NCI-H226 (cell line): Measurements from ENCODE around the gene TOB1.
"Not testable (repeated sequence)": the region's sequence is repeated elsewhere in the genome, so short reads cannot be mapped to it uniquely, and the experiment has no call there.

Experiments used
- DNase-seq: peaks from one replicate; pipeline ENCODE4 v3.0.0-alpha.2; 2015

The TOB1 gene

DNA sequence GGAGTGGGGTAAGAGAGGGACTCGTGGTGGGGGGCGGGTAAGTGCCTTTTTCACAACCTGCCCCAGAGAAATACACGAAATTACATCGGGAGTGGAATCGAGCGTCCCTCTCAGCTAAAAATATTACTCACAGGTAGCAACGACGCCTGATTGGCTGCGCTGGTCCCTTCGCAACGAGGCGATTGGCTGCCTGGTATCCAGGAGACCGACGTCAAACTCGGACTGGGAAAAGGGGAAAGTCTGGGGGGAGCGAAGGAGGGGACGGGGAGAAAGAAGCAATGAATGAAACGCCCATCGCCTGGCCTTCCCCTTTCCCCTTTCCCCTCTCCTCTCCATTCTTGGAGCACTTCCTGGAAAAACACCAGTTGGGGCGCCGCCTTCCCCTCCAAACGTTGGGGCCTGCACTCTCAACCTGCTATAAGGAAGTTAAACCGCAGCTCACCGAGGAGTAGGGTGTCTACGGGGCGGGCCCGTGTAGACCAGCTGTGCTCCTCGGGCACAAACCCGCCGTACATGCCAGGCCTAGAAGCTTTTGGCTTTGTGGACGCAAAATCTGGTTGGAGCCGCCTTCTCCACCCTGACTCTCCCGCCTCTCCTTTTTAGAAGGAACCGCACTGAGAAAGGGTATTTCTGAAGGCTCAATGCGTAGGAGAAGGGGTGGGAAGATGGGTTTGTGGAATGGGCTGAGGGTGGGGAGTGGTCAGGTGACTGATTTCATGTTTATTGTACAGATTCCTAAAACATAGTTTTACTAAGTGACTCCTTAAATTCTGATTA is 1.4 kb upstream of the TOB1 start:
- peak; percentile 97 for DNase-seq

GRCh38 chr17:50866950-50867362 is 802 bp upstream of the TOB1 start:
- DNase-seq: no peak

DNA sequence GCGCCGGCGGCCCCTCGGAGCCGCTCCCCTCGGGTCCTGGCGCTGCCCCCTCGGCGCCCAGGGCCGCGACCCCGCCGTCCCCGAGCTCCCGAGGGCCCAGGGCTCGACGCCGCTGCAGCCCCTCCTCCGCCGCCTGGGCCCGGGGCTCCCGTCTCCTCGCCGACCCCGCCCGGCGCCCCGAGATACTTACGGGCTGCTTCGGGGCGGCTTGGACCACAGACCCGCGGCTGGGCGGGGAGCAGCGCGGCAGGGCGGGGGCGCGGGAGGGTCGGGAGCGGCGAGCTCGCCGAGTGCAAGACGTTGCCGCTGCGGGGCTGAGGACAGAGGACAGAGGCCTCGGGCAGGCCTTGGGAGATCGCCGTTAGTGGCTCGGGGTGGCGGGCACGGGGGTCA is 290 bp downstream of the TOB1 start:
- DNase-seq: no peak

GRCh38 chr17:50865060-50865867 is 890 bp downstream of the TOB1 start:
- DNase-seq: peak; percentile 51

DNA sequence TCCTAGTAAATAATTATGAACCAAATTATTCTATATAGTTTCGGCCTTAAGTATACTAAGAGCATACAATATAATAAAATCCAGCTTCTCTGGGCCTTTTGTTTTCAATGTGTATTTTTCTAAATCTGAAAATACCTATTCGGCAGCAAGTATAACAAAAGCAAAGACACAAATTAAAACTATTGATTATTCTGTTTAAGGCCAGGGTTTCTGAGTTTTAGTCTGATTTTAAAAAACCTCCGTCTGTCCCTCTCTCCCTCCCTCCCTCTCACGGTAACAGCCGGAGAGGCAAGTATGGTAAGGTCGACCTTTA is 1.5 kb downstream of the TOB1 start:
- DNase-seq: no peak

GRCh38 chr17:50863931-50864330 is 2.2 kb downstream of the TOB1 start:
- no peak for DNase-seq

DNA sequence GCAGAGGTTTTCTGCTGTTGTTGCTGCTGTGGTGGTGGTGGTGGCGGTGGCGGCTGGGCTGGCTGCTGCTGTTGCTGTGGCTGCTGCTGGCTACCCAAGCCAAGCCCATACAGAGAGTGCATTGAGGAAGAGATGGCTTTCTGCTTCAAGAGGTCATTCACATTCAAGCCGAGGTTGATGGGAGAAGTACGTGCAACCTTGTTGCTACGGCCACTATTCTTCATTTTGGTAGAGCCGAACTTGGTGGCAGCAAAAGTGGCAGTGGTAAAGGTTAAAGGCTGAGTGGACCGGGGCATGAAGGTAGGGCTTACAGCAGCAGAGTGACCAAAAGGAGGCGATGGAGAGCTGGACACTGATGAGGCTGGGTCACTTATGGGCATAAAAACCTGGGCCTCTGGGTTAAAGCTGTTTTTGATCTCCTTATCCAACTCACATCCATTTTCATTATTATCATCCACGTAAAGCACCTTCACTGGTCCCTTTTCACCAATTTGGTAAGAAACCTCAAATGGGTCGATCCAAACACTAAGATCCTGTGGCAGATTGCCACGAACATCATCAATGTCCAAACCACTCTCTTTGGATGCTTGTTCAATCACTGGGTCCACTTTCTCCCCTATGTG is 2.8 kb downstream of the TOB1 start:
- DNase-seq: peak; percentile 22

DNA sequence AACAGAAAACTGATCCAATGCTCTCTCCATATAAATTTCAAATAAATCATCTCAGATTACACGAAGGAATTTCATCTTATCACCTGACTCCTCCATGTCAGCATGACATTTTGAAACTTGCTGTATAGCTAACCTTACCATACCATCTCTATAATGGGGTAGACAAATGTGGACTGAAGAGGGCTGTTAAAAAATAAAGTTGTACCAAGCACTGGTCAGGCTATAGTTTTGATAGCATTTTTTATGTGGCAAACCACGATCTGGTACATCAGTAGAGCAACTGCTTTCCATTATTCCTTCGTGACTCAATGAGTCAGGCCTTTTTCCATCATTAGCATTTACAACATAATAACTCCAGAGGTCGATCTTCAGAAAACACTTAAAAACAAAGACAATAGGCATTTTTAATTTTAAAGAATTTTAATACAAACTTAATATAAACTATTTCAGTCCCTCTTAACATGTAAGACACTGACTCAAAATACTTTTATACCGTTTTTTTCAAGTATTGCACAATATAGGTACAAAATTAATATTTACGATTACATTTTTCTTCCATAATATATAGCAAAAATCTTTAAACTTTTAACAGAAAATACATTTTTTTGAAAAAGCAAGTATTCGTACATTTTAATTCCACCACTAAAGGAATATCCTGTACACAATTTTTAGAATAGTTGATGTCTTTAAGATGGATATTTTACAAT is 4.2 kb downstream of the TOB1 start:
- DNase-seq: no peak

DNA sequence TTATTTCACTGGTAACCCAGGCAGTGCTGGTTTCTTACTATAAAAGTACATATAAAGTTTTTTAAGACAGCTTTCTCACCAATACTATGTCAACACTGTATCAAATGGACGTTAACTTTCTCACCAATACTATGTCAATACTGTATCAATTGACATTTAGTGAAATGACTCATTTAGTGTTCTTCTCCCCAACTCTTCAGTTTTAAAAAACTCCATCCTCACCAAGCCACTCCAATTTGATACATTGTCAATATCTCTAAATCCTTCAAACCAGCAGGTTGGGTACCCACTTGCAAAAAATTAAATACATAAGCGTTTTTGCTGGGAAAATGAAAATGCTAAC is 4.8 kb downstream of the TOB1 start:
- DNase-seq: no peak

- DNase-seq: not testable (repeated sequence)
Observed at GRCh38 chr17:50859727-50860126, 6.4 kb downstream of the TOB1 start.

- DNase-seq: no peak
Observed at GRCh38 chr17:50858486-50859225, 7.5 kb downstream of the TOB1 start.

DNA sequence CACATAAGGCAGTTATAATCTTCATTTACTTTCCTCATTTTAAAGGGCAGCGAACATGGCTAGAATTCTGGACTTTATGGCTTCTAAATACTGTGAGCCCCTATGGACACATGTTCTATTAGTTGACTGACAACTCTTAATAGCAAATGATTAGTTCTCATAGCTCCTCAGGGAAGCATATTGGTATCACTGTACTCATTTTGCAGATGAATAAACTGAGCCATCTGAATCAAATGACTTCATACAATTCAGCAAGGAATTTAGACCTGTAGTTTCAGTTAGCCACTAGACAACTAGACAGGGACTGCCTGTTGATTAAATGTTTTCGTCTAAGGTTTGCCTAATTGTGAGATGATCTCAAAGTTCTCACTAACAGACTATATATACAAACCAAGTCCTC is 9.7 kb downstream of the TOB1 start:
- no peak for DNase-seq

GRCh38 chr17:50855708-50856330 is 10.3 kb downstream of the TOB1 start:
- no peak for DNase-seq

- DNase-seq: no peak
Observed at GRCh38 chr17:50853781-50854180, 12.4 kb downstream of the TOB1 start.

- DNase-seq: no peak
Observed at GRCh38 chr17:50853015-50853615, 13.0 kb downstream of the TOB1 start.

- no peak for DNase-seq
Observed at GRCh38 chr17:50850640-50851039, 15.5 kb downstream of the TOB1 start.

- no peak for DNase-seq
Observed at GRCh38 chr17:50848711-50849110, 17.4 kb downstream of the TOB1 start.

GRCh38 chr17:50848039-50848438 is 18.1 kb downstream of the TOB1 start:
- no peak for DNase-seq

GRCh38 chr17:50847566-50847965 is 18.6 kb downstream of the TOB1 start:
- DNase-seq: no peak

DNA sequence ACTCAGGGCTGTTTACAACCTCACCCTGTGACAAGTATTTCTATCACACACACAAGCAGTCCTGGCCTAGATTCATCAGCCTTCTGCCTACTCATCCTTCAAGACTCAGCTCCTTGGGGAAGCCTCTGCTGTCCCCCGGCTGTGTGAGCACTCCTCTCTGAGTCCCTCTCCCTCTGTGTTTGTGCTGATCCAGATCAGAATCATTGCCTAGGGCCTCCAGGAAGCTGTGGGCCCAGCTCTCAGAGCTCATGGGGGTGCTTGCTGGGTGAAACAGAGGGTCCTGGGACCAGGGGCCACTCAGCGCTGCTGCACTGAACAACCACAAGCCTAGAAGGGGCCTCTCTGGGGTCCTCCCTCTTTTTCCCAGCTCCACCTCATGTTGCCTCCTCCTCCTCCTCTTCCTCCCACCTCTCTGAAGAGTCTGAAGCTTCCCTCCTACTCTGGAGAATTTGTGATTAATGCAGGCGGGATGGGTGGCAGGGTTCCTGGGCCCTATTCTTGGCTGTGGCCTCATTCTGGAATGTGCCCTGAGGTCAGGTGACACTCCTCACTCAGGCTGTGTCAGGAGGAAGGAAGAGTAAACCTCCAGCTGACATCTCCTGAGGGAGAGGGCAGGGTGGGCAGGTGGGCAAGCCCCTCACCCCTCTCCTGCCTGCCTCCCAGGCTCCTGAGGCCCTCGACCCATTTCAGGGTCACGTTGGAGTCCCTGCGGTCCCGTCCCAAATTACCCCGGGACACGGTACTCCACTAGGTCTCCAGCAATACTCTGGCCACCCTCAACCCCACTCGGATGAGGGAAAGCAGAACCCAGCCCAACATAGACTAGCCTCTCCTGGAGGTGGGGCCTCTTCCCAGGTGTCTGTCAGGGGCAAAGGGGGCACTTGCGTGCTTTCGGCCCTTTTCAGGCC is 20.7 kb downstream of the TOB1 start:
- peak; percentile 36 for DNase-seq
